Kidney tubule cell (primary cell): ENCODE measurements around the gene ARHGEF3.

Source experiments
- DNase-seq: peaks from one replicate; pipeline ENCODE4 v3.0.0-alpha.2; 2018; ENCODE audit warnings: low spot score

Gene ARHGEF3

GRCh38 chr3:56682462-56683121 lies 119.2 kb downstream of the ARHGEF3 start:
- DNase-seq, result peak; percentile 84

GRCh38 chr3:56681984-56682461 lies 119.7 kb downstream of the ARHGEF3 start:
- no peak for DNase-seq

GRCh38 chr3:56680054-56680580 lies 121.6 kb downstream of the ARHGEF3 start:
- no peak for DNase-seq
